Stimulated activated naive B cell treated with anti-CD40 and anti-IgM and Interleukin-4, amounts not matched to agents 10 μg/mL and 1 μg/mL and 100 μg/mL, for 72 hours (primary cell): Measurements from ENCODE around the gene CADPS2.

Experiments used
- ATAC-seq, 2 donors: fragments of 150-1000 bp; cut with Tn5 transposase; replicated peaks; 2 replicates each; pipeline ENCODE4 v1.10.0; 2021; ENCODE audit warnings: moderate library complexity in 1 of 2
- DNase-seq: peaks from one replicate; pipeline ENCODE4 v3.0.0; 2021
- H3K27ac Mint-ChIP-seq: one replicate; pipeline ENCODE4 v1.8.0; 2022; ENCODE audit warnings: mild to moderate bottlenecking, mixed read lengths
- H3K27me3 Mint-ChIP-seq, 2 donors: one replicate each; pipeline ENCODE4 v1.8.0; 2022; ENCODE audit warnings: mixed read lengths in 2 of 2
- H3K36me3 Mint-ChIP-seq, 2 donors: one replicate each; pipeline ENCODE4 v1.8.0; 2022; ENCODE audit warnings: mixed read lengths in 2 of 2, mild to moderate bottlenecking in 1 of 2
- H3K4me1 Mint-ChIP-seq, 2 donors: one replicate each; pipeline ENCODE4 v1.8.0; 2022; ENCODE audit warnings: mixed read lengths in 2 of 2, mild to moderate bottlenecking in 1 of 2
- H3K4me3 Mint-ChIP-seq, 2 donors: one replicate each; pipeline ENCODE4 v1.8.0; 2022; ENCODE audit warnings: mild to moderate bottlenecking in 2 of 2, mixed read lengths in 2 of 2, moderate library complexity in 1 of 2
- H3K9me3 Mint-ChIP-seq, 2 donors: one replicate each; pipeline ENCODE4 v1.8.0; 2022; ENCODE audit warnings: mixed read lengths in 2 of 2, mild to moderate bottlenecking in 1 of 2

CADPS2 gene

GRCh38 chr7:122306320-122307227 lies 579.7 kb downstream of the CADPS2 start:
- no peak overlapping the region for H3K4me3 Mint-ChIP-seq
- H3K27me3 Mint-ChIP-seq: peaks cover 70 to 80% of the 10 kb centered on the region in 2 donors

GRCh38 chr7:122305475-122306319 lies 580.6 kb downstream of the CADPS2 start:
- H3K27me3 Mint-ChIP-seq: peaks cover 71 to 82% of the 10 kb centered on the region in 2 donors
- H3K36me3 Mint-ChIP-seq: peaks cover 0 to 3% of the 10 kb centered on the region in 2 donors
- H3K27ac Mint-ChIP-seq: peak overlapping the region; percentile 86
- peaks cover 0 to 4% of the 10 kb centered on the region in 2 donors for H3K9me3 Mint-ChIP-seq
- ATAC-seq: no peak
- no peak for DNase-seq
- H3K4me1 Mint-ChIP-seq: peaks cover 12% of the 10 kb centered on the region in 2 donors
- peak overlapping the region; percentile 33 to 50 for H3K4me3 Mint-ChIP-seq

More at GRCh38 chr7:122306320-122307227, 579.7 kb downstream of the CADPS2 start:
- Mint-ChIP-seq H3K4me1 (peaks cover 16 to 17% of the 10 kb centered on the region in 2 donors), H3K36me3 (peaks cover 0 to 3% of the 10 kb centered on the region in 2 donors), H3K9me3 (peaks cover 0 to 4% of the 10 kb centered on the region in 2 donors), H3K27ac (peak overlapping the region; percentile 86)
- DNase-seq: no peak
- ATAC-seq: no peak

- Mint-ChIP-seq H3K4me1 (peaks cover 11% of the 10 kb centered on the region in 2 donors), H3K9me3 (peaks cover 0 to 4% of the 10 kb centered on the region in 2 donors), H3K36me3 (peaks cover 0 to 3% of the 10 kb centered on the region in 2 donors), H3K4me3 (peak overlapping the region in 1 of 2 donors; percentile 50), H3K27me3 (peaks cover 76 to 88% of the 10 kb centered on the region in 2 donors), H3K27ac (peak overlapping the region; percentile 85)
- ATAC-seq (no peak), DNase-seq (no peak)
Measured at GRCh38 chr7:122304996-122305421, 581.3 kb downstream of the CADPS2 start.

GRCh38 chr7:122304319-122304975 lies 581.8 kb downstream of the CADPS2 start, which contains the start of gene FEZF1:
TSS of gene FEZF1 (minus strand) at chr7:122304750. CDS start at chr7:122304437, 313 bp downstream.
- DNase-seq (no peak), ATAC-seq (no peak)
- peak within 1 kb of the TSS; percentile 86 for H3K27ac Mint-ChIP-seq
- peaks cover 0 to 4% of the 10 kb centered on the region in 2 donors for H3K9me3 Mint-ChIP-seq
- peak within 1 kb of the TSS; percentile 43 to 50 for H3K4me3 Mint-ChIP-seq
- H3K36me3 Mint-ChIP-seq: peaks cover 0 to 3% of the 10 kb centered on the region in 2 donors
- H3K4me1 Mint-ChIP-seq: peaks cover 11% of the 10 kb centered on the region in 2 donors
- peaks cover 77 to 88% of the 10 kb centered on the region in 2 donors for H3K27me3 Mint-ChIP-seq

- H3K27ac Mint-ChIP-seq: peak overlapping the region; percentile 59
- peaks cover 0 to 4% of the 10 kb centered on the region in 2 donors for H3K9me3 Mint-ChIP-seq
- peaks cover 0 to 3% of the 10 kb centered on the region in 2 donors for H3K36me3 Mint-ChIP-seq
- ATAC-seq: no peak
- peak overlapping the region; percentile 21 to 43 for H3K4me3 Mint-ChIP-seq
- H3K4me1 Mint-ChIP-seq: peaks cover 11% of the 10 kb centered on the region in 2 donors
- peaks cover 77 to 88% of the 10 kb centered on the region in 2 donors for H3K27me3 Mint-ChIP-seq
- DNase-seq: no peak
Measured at GRCh38 chr7:122303531-122304318, 582.5 kb downstream of the CADPS2 start.

GRCh38 chr7:122302761-122303530 lies 583.3 kb downstream of the CADPS2 start:
- H3K4me3 Mint-ChIP-seq: no peak overlapping the region

GRCh38 chr7:122301858-122302760 lies 584.2 kb downstream of the CADPS2 start:
- Mint-ChIP-seq H3K4me3 (no peak overlapping the region), H3K36me3 (peaks cover 0 to 3% of the 10 kb centered on the region in 2 donors), H3K9me3 (peaks cover 0 to 4% of the 10 kb centered on the region in 2 donors), H3K27me3 (peaks cover 80 to 94% of the 10 kb centered on the region in 2 donors), H3K27ac (peak overlapping the region; percentile 63), H3K4me1 (peaks cover 11% of the 10 kb centered on the region in 2 donors)
- ATAC-seq (no peak), DNase-seq (no peak)

More at GRCh38 chr7:122302761-122303530, 583.3 kb downstream of the CADPS2 start:
- Mint-ChIP-seq H3K4me1 (peaks cover 11% of the 10 kb centered on the region in 2 donors), H3K9me3 (peaks cover 0 to 4% of the 10 kb centered on the region in 2 donors), H3K36me3 (peaks cover 0 to 3% of the 10 kb centered on the region in 2 donors), H3K27me3 (peaks cover 80 to 91% of the 10 kb centered on the region in 2 donors), H3K27ac (peak overlapping the region; percentile 14)
- no peak for ATAC-seq
- no peak for DNase-seq

- Mint-ChIP-seq H3K27me3 (peaks cover 75 to 86% of the 10 kb centered on the region in 2 donors), H3K36me3 (peaks cover 0 to 3% of the 10 kb centered on the region in 2 donors), H3K4me3 (no peak overlapping the region), H3K27ac (no peak overlapping the region), H3K9me3 (peaks cover 0 to 4% of the 10 kb centered on the region in 2 donors), H3K4me1 (peaks cover 11% of the 10 kb centered on the region in 2 donors)
- DNase-seq (no peak), ATAC-seq (no peak)
Measured at GRCh38 chr7:122300956-122301833, 585.1 kb downstream of the CADPS2 start.

- Mint-ChIP-seq H3K27ac (no peak overlapping the region), H3K9me3 (peaks cover 0 to 4% of the 10 kb centered on the region in 2 donors), H3K4me1 (peaks cover 3 to 4% of the 10 kb centered on the region in 2 donors), H3K4me3 (no peak overlapping the region), H3K27me3 (peaks cover 69 to 84% of the 10 kb centered on the region in 2 donors), H3K36me3 (peaks cover 0 to 3% of the 10 kb centered on the region in 2 donors)
- ATAC-seq: no peak
- DNase-seq: no peak
Measured at GRCh38 chr7:122300211-122300932, 585.9 kb downstream of the CADPS2 start.

GRCh38 chr7:122299624-122300210 lies 586.5 kb downstream of the CADPS2 start:
- Mint-ChIP-seq H3K27me3 (peaks cover 68 to 84% of the 10 kb centered on the region in 2 donors), H3K27ac (no peak overlapping the region), H3K4me3 (no peak overlapping the region), H3K36me3 (peaks cover 0 to 3% of the 10 kb centered on the region in 2 donors), H3K9me3 (peaks cover 0 to 4% of the 10 kb centered on the region in 2 donors), H3K4me1 (peaks cover 0 to 3% of the 10 kb centered on the region in 2 donors)
- no peak for ATAC-seq
- DNase-seq: no peak
